PC-9 (cell line): ENCODE results near the gene FAM177B. TPM values are rescaled to one million over a fixed set of nuclear protein-coding genes. Genes with fewer than 3 reads are reported as not detected.

Experiments
- BruUV-seq: library from RNA; stranded (reverse); fragments of 400-500 nt; replicated peaks from 2 replicates; lab custom pipeline; 2021; lab: Mats Ljungman, UMichigan
- CTCF ChIA-PET: fragments of 300-600 bp; sonication (Branson Sonifier 250); formaldehyde crosslinking; loops from one replicate; lab custom pipeline; 2022; ENCODE audit warnings: antibody characterized with exemption; lab: Charles Lee
- POLR2A ChIA-PET: fragments of 300-600 bp; sonication (Branson Sonifier 250); formaldehyde crosslinking; loops from one replicate; lab custom pipeline; 2022; ENCODE audit warnings: antibody characterized with exemption; ENCODE audit not compliant: unreplicated experiment; lab: Charles Lee
- DNase-seq, 2 experiments: peaks; one replicate each; pipeline versions ENCODE4 v3.0.0 to v3.0.0-alpha.2; 2015 to 2022; ENCODE audit warnings: mixed read lengths in 1 of 2
- H2AFZ ChIP-seq: fragments of 200-600 bp; sonication (generic); 2 replicates; pipeline ENCODE4 v1.8.1; 2017; ENCODE audit warnings: antibody characterized with exemption
- H3F3A ChIP-seq: fragments of 200-600 bp; sonication (generic); 2 replicates; pipeline ENCODE4 v1.8.1; 2017; ENCODE audit warnings: antibody characterized with exemption, mild to moderate bottlenecking, low read depth; ENCODE audit not compliant: insufficient read depth
- H3K27ac ChIP-seq: fragments of 200-600 bp; sonication (generic); 2 replicates; pipeline ENCODE4 v1.6.1; 2016; ENCODE audit warnings: mixed run types
- H3K27me3 ChIP-seq: fragments of 200-600 bp; sonication (generic); 2 replicates; pipeline ENCODE4 v1.6.1; 2016; ENCODE audit warnings: low read depth, mixed run types; ENCODE audit not compliant: insufficient read depth
- H3K36me3 ChIP-seq: fragments of 200-600 bp; sonication (generic); 2 replicates; pipeline ENCODE4 v1.6.1; 2016; ENCODE audit warnings: low read depth, mixed run types
- H3K4me1 ChIP-seq: fragments of 200-600 bp; sonication (generic); replicated peaks from 2 replicates; pipeline ENCODE4 v1.6.1; 2016; ENCODE audit warnings: mixed run types; ENCODE audit not compliant: insufficient read depth
- H3K4me2 ChIP-seq: fragments of 200-600 bp; sonication (generic); 2 replicates; pipeline ENCODE4 v1.6.1; 2017; ENCODE audit warnings: mixed run types
- H3K4me3 ChIP-seq: fragments of 200-600 bp; sonication (generic); 2 replicates; pipeline ENCODE4 v1.6.1; 2016; ENCODE audit warnings: mixed run types
- H3K79me2 ChIP-seq: fragments of 200-600 bp; sonication (generic); 2 replicates; pipeline ENCODE4 v1.6.1; 2017; ENCODE audit warnings: low read depth, mixed run types
- H3K9me2 ChIP-seq: fragments of 200-600 bp; sonication (generic); 2 replicates; pipeline ENCODE4 v1.8.1; 2017; ENCODE audit warnings: mild to moderate bottlenecking; ENCODE audit not compliant: insufficient read depth
- H3K9me3 ChIP-seq: fragments of 200-600 bp; sonication (generic); 2 replicates; pipeline ENCODE4 v1.8.1; 2016; ENCODE audit warnings: low read depth; ENCODE audit not compliant: insufficient read depth
- H4K20me1 ChIP-seq: fragments of 200-600 bp; sonication (generic); 2 replicates; pipeline ENCODE4 v1.8.1; 2017; ENCODE audit not compliant: insufficient read depth
- EZH2 ChIP-seq: fragments of 200-600 bp; sonication (generic); IDR thresholded peaks from 2 replicates; pipeline ENCODE4 v1.8.0; 2017; ENCODE audit warnings: antibody characterized with exemption, low read depth
- intact Hi-C: fragments of 100-400 bp; cut with micrococcal nuclease; formaldehyde crosslinking; loops from one replicate; pipeline ENCODE4 v1.10.0; 2022; ENCODE audit not compliant: unreplicated experiment
- total RNA-seq: library from RNA; stranded (reverse); gene quantifications from 2 replicates; pipeline ENCODE4 v1.2.3, GENCODE V29; 2021
- TF ChIP-seq, protein P1 (sequence below): fragments of 200-600 bp; sonication (generic); conservative IDR thresholded peaks from 2 replicates; pipeline ENCODE4 v1.6.1; 2017; ENCODE audit warnings: mixed run types, antibody characterized with exemption, mild to moderate bottlenecking, moderate library complexity

FAM177B gene
- total RNA-seq, 1 experiment from 2014 or later: not detected

DNA sequence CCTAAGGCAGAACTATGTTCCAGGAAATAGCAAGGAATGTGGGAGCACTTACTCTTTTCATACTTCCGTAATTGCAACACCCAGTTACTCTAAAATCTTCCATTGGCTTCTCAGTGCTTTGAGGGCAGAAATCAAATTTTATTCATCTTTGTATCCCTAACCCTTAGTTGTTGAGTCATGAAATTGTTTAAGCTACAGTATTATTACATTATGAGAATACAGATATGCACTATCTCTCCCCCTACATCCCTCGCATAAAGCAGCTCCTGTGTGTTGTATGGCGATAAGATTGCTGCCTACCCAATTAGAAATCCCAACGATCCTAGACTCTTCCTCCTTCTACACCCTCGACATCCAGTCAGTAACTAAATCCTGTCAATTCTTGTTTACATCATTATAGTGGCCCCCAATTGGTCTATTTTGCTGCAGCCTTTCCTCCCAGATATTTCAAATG, 27.3 kb upstream of the FAM177B start:
- intact Hi-C loops: no loop called here
- peak overlapping the region; percentile 82 for H3K4me2 ChIP-seq
- H3K27ac ChIP-seq: no peak overlapping the region
- TF ChIP-seq, protein P1, sequence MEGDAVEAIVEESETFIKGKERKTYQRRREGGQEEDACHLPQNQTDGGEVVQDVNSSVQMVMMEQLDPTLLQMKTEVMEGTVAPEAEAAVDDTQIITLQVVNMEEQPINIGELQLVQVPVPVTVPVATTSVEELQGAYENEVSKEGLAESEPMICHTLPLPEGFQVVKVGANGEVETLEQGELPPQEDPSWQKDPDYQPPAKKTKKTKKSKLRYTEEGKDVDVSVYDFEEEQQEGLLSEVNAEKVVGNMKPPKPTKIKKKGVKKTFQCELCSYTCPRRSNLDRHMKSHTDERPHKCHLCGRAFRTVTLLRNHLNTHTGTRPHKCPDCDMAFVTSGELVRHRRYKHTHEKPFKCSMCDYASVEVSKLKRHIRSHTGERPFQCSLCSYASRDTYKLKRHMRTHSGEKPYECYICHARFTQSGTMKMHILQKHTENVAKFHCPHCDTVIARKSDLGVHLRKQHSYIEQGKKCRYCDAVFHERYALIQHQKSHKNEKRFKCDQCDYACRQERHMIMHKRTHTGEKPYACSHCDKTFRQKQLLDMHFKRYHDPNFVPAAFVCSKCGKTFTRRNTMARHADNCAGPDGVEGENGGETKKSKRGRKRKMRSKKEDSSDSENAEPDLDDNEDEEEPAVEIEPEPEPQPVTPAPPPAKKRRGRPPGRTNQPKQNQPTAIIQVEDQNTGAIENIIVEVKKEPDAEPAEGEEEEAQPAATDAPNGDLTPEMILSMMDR: no peak
- TF ChIP-seq EZH2: no peak
- H3K9me3 ChIP-seq: no peaks in the 10 kb centered on the region
- no peak overlapping the region for H2AFZ ChIP-seq
- ChIA-PET POLR2A (no interaction called here), CTCF (no interaction called here)
- H3K4me1 ChIP-seq: peaks cover 15% of the 10 kb centered on the region
- H3F3A ChIP-seq: peaks cover 26% of the 10 kb centered on the region
- peak overlapping the region; percentile 89; the same call in 1 of the 2 replicates for H3K4me3 ChIP-seq
- H3K27me3 ChIP-seq: no peaks in the 10 kb centered on the region
- H3K79me2 ChIP-seq: peaks cover 52% of the 10 kb centered on the region
- no peaks in the 10 kb centered on the region for H3K36me3 ChIP-seq
- BruUV-seq: no TSS peak
- no peak for DNase-seq
- H3K9me2 ChIP-seq: 0 out of 2 replicates have a peak, but pooled peaks cover 5% of the 10 kb centered on the region
- no peaks in the 10 kb centered on the region for H4K20me1 ChIP-seq

DNA sequence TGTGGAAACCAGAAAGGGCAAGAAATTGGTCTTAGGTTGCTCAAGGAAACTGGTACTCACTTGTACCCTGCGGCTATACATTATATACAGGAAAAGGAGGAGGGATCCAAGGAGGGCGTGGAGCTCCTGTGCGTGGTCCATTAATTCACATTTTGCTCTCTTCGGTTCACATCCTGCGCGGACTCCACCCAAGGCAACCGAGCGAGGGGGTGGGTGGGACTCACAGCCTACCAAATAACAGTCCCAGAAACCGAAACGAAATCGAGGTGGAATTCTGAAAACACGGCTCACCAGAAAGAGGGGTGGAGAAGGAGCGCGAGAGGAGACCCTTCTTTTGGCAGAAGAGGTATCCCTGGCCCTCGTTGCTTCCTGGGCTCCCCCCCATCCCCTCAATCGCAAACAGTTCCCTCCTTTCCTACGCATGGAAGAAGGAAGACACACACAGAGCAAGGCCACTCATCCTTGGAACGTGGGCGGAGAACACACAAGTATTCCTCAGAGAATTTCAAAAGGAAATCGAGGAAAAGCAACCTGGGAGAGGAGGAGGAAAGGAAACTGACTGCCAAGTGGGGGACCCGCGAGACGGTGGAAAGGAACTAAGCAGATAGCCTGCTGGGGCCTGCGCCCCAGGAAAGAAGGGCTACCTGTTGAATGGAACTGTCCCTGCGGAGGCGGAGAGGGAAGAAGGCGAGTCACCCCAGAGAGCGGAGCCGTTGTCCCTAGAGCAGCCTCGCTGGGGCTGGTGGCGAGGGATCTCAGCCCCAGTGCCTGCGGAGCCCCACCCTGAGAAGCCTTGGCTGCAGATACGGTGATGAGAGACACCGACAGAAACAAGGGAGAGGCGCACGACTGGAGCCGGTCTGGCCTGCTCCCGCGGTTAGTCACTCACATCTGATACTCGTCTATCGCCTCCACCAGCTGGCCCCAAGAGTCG, 25.4 kb upstream of the FAM177B start:
- Histone ChIP-seq H3K79me2 (peaks cover 53% of the 10 kb centered on the region), H3K9me3 (no peaks in the 10 kb centered on the region), H3K27me3 (no peaks in the 10 kb centered on the region), H2AFZ (peak overlapping the region; percentile 100), H4K20me1 (no peaks in the 10 kb centered on the region), H3K36me3 (peaks cover 5% of the 10 kb centered on the region), H3K4me2 (peak overlapping the region; percentile 82), H3F3A (peaks cover 32% of the 10 kb centered on the region), H3K9me2 (no peaks in the 10 kb centered on the region), H3K27ac (peak overlapping the region; percentile 67), H3K4me3 (peak overlapping the region; percentile 89), H3K4me1 (peaks cover 15% of the 10 kb centered on the region)
- POLR2A ChIA-PET: interaction anchor here (0.7 kb wide), 1 partner anchor 65 kb away, joined by 3 read pairs; no protein-coding TSS in a partner anchor
- DNase-seq: peak; percentile 78 to 83
- intact Hi-C loops: loop anchor here (1.0 kb wide), 1 partner anchor 246 kb away; no protein-coding TSS in a partner anchor
- TF ChIP-seq EZH2: no peak
- TF ChIP-seq, protein P1: no peak
- TSS peak; percentile 76 for BruUV-seq
- CTCF ChIA-PET: no interaction called here

DNA sequence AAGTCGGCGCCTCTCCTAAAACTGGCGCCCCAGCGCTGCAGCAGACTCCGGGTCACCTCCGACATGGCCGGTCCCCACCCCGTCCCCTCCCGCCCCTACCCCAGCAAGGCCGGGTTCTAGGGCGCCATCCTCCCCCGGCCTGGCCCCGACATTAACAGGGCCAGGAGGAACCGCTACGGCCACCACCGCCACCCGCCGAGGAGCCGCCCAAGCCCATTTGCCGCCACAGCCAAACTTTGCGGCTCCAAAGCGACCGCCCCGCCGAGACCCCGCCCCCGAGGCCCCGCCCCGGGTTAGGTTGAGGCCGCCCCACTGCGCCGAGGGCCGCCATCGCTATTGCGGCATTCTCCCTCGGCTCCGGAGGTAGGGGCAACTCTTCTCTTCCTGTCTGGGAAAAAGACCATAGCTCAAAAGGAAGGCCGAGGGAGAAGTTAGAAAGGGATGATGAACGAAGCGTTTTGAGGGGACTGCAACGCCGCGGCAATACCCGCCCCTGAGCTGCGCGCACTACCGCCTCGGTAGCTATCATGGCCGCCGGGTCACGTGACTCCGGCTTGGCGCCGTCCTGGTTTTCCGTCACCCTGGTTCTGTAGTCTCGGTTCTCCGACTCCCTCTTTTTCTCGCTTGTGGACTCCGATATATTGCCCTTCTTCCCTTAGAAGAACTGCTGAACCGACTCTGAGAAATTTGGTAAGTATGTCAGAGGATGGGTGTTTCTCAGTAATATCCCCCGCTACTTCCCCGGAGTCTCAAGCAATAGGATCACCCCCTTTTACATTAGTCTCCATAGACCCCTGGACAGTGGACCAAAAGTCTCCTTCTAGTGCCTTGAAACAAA, 24.5 kb upstream of the FAM177B start, which contains the start of the genes AIDA and BROX:
AIDA (minus strand) TSS at position 239 of the 838 bp plus-strand sequence; CDS start at position 65, 174 bp downstream.
BROX (plus strand) TSS at position 312 of the 838 bp plus-strand sequence. CDS start 3,136 bp downstream, outside the sequence.
- H3K79me2 ChIP-seq: peaks cover 49% of the 10 kb centered on the region

More for the DNA sequence above, 24.5 kb upstream of the FAM177B start, which contains the start of the genes AIDA and BROX:
- peak within 1 kb of the TSS; percentile 89 for H3K4me3 ChIP-seq
- no peaks in the 10 kb centered on the region for H3K27me3 ChIP-seq
- peak within 1 kb of the TSS; percentile 100 for H2AFZ ChIP-seq
- intact Hi-C loops: loop anchor here (1.0 kb wide), 2 partner anchors 68 to 247 kb away; no protein-coding TSS in a partner anchor
- BruUV-seq: TSS peak; percentile 50
- H3K27ac ChIP-seq: peak within 1 kb of the TSS; percentile 87
- peak within 1 kb of the TSS; percentile 82 for H3K4me2 ChIP-seq
- H3K36me3 ChIP-seq: peaks cover 9% of the 10 kb centered on the region
- no peaks in the 10 kb centered on the region for H3K9me2 ChIP-seq
- no peak for TF ChIP-seq EZH2
- TF ChIP-seq, protein P1: no peak
- peaks cover 37% of the 10 kb centered on the region for H3F3A ChIP-seq
- CTCF ChIA-PET: no interaction called here
- H4K20me1 ChIP-seq: no peaks in the 10 kb centered on the region
- peak; percentile 64 to 97 for DNase-seq
- POLR2A ChIA-PET: interaction anchor here (0.6 to 0.7 kb wide), 5 partner anchors 64 to 989 kb away, joined by 3 to 12 read pairs (median 3); partner anchors contain the start of gene TAF1A
- H3K9me3 ChIP-seq: no peaks in the 10 kb centered on the region
- H3K4me1 ChIP-seq: peaks cover 15% of the 10 kb centered on the region
